NCI-H526 treated with DMSO at 0.1 percent for 48 hours (cell line): ENCODE results near the gene METTL14.

Experiments used
- DNase-seq: peaks from one replicate; lab custom pipeline; 2025; lab: John Stamatoyannopoulos, UW

METTL14 gene

GRCh38 chr4:118734491-118735205, 49.5 kb downstream of the METTL14 start:
- no peak for DNase-seq

GRCh38 chr4:118736900-118737299, 51.7 kb downstream of the METTL14 start:
- no peak for DNase-seq

- DNase-seq, result no peak
Observed at GRCh38 chr4:118738090-118738489, 52.9 kb downstream of the METTL14 start.

GRCh38 chr4:118739022-118739713, 54.0 kb downstream of the METTL14 start:
- no peak for DNase-seq

GRCh38 chr4:118740869-118741268, 55.7 kb downstream of the METTL14 start:
- no peak for DNase-seq

- DNase-seq, result no peak
Observed at GRCh38 chr4:118741301-118741855, 56.2 kb downstream of the METTL14 start.

GRCh38 chr4:118742050-118742449, 56.9 kb downstream of the METTL14 start:
- DNase-seq, result no peak

- no peak for DNase-seq
Observed at GRCh38 chr4:118743867-118744266, 58.7 kb downstream of the METTL14 start.

GRCh38 chr4:118745357-118745756, 60.2 kb downstream of the METTL14 start:
- no peak for DNase-seq

GRCh38 chr4:118746251-118746919, 61.2 kb downstream of the METTL14 start:
- DNase-seq, result no peak

GRCh38 chr4:118749347-118749988, 64.3 kb downstream of the METTL14 start:
- DNase-seq, result peak; percentile 20

- no peak for DNase-seq
Observed at GRCh38 chr4:118751629-118752323, 66.6 kb downstream of the METTL14 start.

GRCh38 chr4:118752551-118752950, 67.4 kb downstream of the METTL14 start:
- DNase-seq, result no peak

GRCh38 chr4:118753096-118753495, 67.9 kb downstream of the METTL14 start:
- DNase-seq, result no peak

- no peak for DNase-seq
Observed at GRCh38 chr4:118753685-118754084, 68.5 kb downstream of the METTL14 start.

- DNase-seq, result no peak
Observed at GRCh38 chr4:118754890-118755289, 69.7 kb downstream of the METTL14 start.

GRCh38 chr4:118755438-118756226, 70.4 kb downstream of the METTL14 start:
- no peak for DNase-seq

GRCh38 chr4:118756429-118756828, 71.2 kb downstream of the METTL14 start:
- DNase-seq, result no peak

- DNase-seq, result no peak
Observed at GRCh38 chr4:118756958-118757357, 71.8 kb downstream of the METTL14 start.

- no peak for DNase-seq
Observed at GRCh38 chr4:118757761-118758251, 72.6 kb downstream of the METTL14 start.

GRCh38 chr4:118758293-118758692, 73.1 kb downstream of the METTL14 start:
- DNase-seq, result no peak
